ENCODE measurements around the gene AKT3. TPM values are rescaled to one million over a fixed set of nuclear protein-coding genes. Genes with fewer than 3 reads are reported as not detected.

AKT3 gene
- total RNA-seq, 1 donor from 2014 or later: 110 TPM

DNA sequence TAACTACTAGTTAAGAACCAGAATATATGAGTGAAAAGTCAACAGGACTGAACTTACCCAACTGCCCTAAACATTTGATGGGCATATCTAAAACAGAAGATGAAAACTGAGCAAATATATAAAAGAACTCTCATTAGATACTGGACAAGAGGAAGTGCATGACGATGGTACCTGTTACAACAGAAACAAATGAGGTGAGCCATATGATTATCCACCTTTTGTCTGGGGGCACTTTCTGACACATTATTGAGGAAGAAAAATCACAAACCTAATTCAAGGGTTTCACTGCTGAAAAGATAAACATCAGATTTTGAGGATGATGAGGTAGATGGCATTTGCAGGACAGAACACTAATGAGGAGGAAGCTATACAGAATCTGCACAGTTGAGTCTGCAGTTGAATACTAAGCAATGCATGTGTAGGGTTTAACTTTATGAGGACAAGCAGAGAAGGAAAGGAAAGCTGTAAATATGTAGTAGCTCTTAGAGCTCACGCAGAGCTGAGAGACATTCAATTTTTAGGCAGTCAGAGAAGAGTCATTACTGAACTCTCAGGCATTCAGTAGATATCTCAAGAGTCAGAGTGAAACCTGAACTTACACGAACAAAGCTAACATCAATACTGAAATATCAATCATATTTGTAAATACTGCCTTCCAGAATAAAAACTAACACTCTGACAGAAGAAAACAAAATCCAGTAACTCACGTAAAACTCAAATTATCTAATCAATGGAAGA is 262.1 kb downstream of the AKT3 start:
- H3K4me3 Mint-ChIP-seq: no peak overlapping the region
- DNase-seq (ENCODE audit: low spot score in 2 of 2, unreplicated experiment in 2 of 2): no peak
- peaks cover 54% of the 10 kb centered on the region for H3K9me3 Mint-ChIP-seq
- H3K27me3 Mint-ChIP-seq (ENCODE audit: low read depth): no peaks in the 10 kb centered on the region
- peaks cover 63% of the 10 kb centered on the region for H3K36me3 Mint-ChIP-seq
- H3K4me1 Mint-ChIP-seq: no peaks in the 10 kb centered on the region
- TF ChIP-seq, protein P1, sequence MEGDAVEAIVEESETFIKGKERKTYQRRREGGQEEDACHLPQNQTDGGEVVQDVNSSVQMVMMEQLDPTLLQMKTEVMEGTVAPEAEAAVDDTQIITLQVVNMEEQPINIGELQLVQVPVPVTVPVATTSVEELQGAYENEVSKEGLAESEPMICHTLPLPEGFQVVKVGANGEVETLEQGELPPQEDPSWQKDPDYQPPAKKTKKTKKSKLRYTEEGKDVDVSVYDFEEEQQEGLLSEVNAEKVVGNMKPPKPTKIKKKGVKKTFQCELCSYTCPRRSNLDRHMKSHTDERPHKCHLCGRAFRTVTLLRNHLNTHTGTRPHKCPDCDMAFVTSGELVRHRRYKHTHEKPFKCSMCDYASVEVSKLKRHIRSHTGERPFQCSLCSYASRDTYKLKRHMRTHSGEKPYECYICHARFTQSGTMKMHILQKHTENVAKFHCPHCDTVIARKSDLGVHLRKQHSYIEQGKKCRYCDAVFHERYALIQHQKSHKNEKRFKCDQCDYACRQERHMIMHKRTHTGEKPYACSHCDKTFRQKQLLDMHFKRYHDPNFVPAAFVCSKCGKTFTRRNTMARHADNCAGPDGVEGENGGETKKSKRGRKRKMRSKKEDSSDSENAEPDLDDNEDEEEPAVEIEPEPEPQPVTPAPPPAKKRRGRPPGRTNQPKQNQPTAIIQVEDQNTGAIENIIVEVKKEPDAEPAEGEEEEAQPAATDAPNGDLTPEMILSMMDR (IDR thresholded peaks at IDR 0.05; ENCODE audit: unreplicated experiment): no peak
- no peak overlapping the region for H3K27ac Mint-ChIP-seq

DNA sequence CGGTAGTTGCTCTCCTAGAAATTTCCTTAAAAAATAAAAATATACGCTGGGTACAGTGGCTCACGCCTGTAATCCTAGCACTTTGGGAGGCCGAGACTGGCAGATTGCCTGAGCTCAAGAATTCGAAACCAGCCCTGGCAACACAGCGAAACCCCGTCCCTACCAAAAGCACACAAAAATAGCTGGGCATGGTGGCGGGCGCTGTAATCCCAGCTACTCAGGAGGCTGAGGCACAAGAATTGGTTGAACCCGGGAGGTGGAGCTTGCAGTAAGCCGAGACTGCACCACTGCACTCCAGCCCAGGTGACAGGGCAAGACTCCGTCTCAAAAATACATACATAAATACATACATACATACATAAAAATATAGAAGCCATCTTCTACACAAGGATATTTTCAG is 262.8 kb downstream of the AKT3 start:
- no peak for DNase-seq (ENCODE audit: low spot score in 2 of 2, unreplicated experiment in 2 of 2)
- Mint-ChIP-seq H3K27ac (no peak overlapping the region), H3K36me3 (peaks cover 69% of the 10 kb centered on the region), H3K4me3 (no peak overlapping the region), H3K9me3 (peaks cover 61% of the 10 kb centered on the region), H3K4me1 (no peaks in the 10 kb centered on the region), H3K27me3 (ENCODE audit: low read depth) (no peaks in the 10 kb centered on the region)
- TF ChIP-seq, protein P1 (IDR thresholded peaks at IDR 0.05; ENCODE audit: unreplicated experiment): no peak

DNA sequence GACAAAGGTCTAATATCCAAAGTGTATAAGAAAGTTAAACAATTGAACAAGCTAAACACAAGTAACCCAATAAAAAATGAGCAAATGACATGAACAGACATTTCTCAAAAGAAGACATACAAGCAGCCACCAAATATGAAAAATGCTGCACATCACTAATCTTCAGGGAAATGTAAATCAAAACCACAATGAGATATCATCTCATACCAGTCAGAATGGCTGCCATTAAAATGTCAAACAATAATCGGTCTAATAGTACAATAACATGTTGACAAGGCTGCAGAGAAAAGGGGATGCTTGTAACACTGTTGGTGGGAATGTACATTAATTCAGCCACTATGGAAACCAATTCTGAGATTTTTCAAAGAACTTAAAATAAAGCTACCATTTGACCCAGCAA is 264.1 kb downstream of the AKT3 start:
- Mint-ChIP-seq H3K27ac (no peak overlapping the region), H3K9me3 (peaks cover 65% of the 10 kb centered on the region), H3K36me3 (peaks cover 72% of the 10 kb centered on the region), H3K4me3 (no peak overlapping the region), H3K4me1 (no peaks in the 10 kb centered on the region), H3K27me3 (ENCODE audit: low read depth) (no peaks in the 10 kb centered on the region)
- TF ChIP-seq, protein P1 (IDR thresholded peaks at IDR 0.05; ENCODE audit: unreplicated experiment): no peak
- no peak for DNase-seq (ENCODE audit: low spot score in 2 of 2, unreplicated experiment in 2 of 2)

DNA sequence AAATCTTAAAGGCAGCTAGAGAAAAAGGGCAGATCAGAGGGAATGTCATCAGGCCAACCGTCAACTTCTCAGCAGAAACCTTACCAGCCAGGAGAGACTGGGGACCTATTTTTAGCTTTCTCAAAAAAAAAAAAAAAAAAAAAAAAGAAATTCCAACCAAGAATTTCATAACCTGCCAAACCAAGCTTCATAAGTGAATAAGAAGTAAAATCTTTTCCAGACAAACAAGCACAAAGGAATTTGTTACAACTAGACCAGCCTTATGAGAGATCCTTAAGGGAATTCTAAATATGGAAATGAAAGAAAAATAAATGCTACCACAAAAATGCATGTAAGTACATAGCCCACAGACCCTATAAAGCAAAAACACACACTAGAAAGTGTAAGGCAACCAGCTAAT is 267.7 kb downstream of the AKT3 start:
- H3K4me1 Mint-ChIP-seq: no peaks in the 10 kb centered on the region
- DNase-seq (ENCODE audit: low spot score in 2 of 2, unreplicated experiment in 2 of 2): no peak
- H3K4me3 Mint-ChIP-seq: no peak overlapping the region
- H3K36me3 Mint-ChIP-seq: peaks cover 68% of the 10 kb centered on the region
- no peaks in the 10 kb centered on the region for H3K27me3 Mint-ChIP-seq (ENCODE audit: low read depth)
- H3K9me3 Mint-ChIP-seq: peaks cover 61% of the 10 kb centered on the region
- TF ChIP-seq, protein P1 (IDR thresholded peaks at IDR 0.05; ENCODE audit: unreplicated experiment): no peak
- H3K27ac Mint-ChIP-seq: no peak overlapping the region

DNA sequence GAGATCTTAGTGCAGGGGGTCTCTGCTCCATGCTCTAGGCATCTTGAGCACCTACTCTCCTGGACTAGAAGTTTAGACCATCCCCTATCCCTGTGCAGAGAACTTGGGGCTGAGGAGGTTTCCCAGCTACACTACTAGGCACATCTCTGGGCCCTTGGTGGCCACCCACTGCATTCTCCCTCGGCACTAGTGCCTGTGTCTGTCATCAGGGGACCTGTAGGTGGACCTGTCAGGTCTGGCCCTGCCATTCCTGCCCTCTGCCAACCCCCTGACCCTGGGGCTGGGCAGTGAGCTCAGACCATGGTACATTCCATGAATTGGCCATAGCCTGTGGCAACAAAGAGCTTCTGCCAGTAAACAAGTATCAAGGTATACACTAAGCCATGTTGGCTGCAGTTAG is 269.1 kb downstream of the AKT3 start:
- H3K4me3 Mint-ChIP-seq: no peak overlapping the region
- no peak overlapping the region for H3K27ac Mint-ChIP-seq
- H3K27me3 Mint-ChIP-seq (ENCODE audit: low read depth): no peaks in the 10 kb centered on the region
- peaks cover 65% of the 10 kb centered on the region for H3K9me3 Mint-ChIP-seq
- H3K36me3 Mint-ChIP-seq: peaks cover 73% of the 10 kb centered on the region
- no peaks in the 10 kb centered on the region for H3K4me1 Mint-ChIP-seq
- TF ChIP-seq, protein P1 (IDR thresholded peaks at IDR 0.05; ENCODE audit: unreplicated experiment): no peak
- no peak for DNase-seq (ENCODE audit: low spot score in 2 of 2, unreplicated experiment in 2 of 2)
